ENCODE data around the gene ZNF630.
"Not testable (repeated sequence)": the region's sequence is repeated elsewhere in the genome, so short reads cannot be mapped to it uniquely, and the experiment has no call there.

The ZNF630 gene

GRCh38 chrX:48016583-48017310, 54.7 kb downstream of the ZNF630 start:
- H3K4me3 ChIP-seq (ENCODE audit: low read length); H3F3A ChIP-seq (ENCODE audit: control insufficient read depth, insufficient read depth); H3K4me2 ChIP-seq (ENCODE audit: low read length); H3K4me1 ChIP-seq (ENCODE audit: control insufficient read depth, low read length); H3K27ac ChIP-seq (ENCODE audit: low read depth, low read length); H3K9me2 ChIP-seq (replicated peaks; ENCODE audit: control insufficient read depth, low read length); H3K27me3 ChIP-seq (ENCODE audit: control insufficient read depth, low read length); H3K79me2 ChIP-seq (ENCODE audit: control insufficient read depth, low read length); H3K36me3 ChIP-seq (ENCODE audit: control insufficient read depth, low read length); H3K9me3 ChIP-seq (ENCODE audit: control insufficient read depth, insufficient read depth, low read length); H4K20me1 ChIP-seq (ENCODE audit: control insufficient read depth, insufficient read depth, low read depth, low read length): not testable (repeated sequence)

GRCh38 chrX:48009445-48009960, 61.9 kb downstream of the ZNF630 start:
- not testable (repeated sequence) for H3K9me2 ChIP-seq (replicated peaks; ENCODE audit: control insufficient read depth, low read length); H3K79me2 ChIP-seq (ENCODE audit: control insufficient read depth, low read length); H3K4me3 ChIP-seq (ENCODE audit: low read length); H3K36me3 ChIP-seq (ENCODE audit: control insufficient read depth, low read length); H3K9me3 ChIP-seq (ENCODE audit: control insufficient read depth, insufficient read depth, low read length); H3K4me1 ChIP-seq (ENCODE audit: control insufficient read depth, low read length); H3K4me2 ChIP-seq (ENCODE audit: low read length); H4K20me1 ChIP-seq (ENCODE audit: control insufficient read depth, insufficient read depth, low read depth, low read length); H3F3A ChIP-seq (ENCODE audit: control insufficient read depth, insufficient read depth); H3K27me3 ChIP-seq (ENCODE audit: control insufficient read depth, low read length); H3K27ac ChIP-seq (ENCODE audit: low read depth, low read length)
